Hypothalamus (tissue), 51 donors: Measurements from ENCODE around the gene CRB3.
"Not testable (repeated sequence)": the region's sequence is repeated elsewhere in the genome, so short reads cannot be mapped to it uniquely, and the experiment has no call there.

Experiments used
- DNase-seq, 51 donors: peaks; one replicate each; lab custom pipeline; 2025; lab: John Stamatoyannopoulos, UW

Gene CRB3

GRCh38 chr19:6464070-6464873, at the start of gene CRB3:
Gene CRB3, plus strand, starts transcription at chr19:6464271. Its CDS starts 431 bp downstream, at chr19:6464702.
- DNase-seq = no peak

- DNase-seq = no peak
Measured at GRCh38 chr19:6414793-6415590, 49.1 kb upstream of the CRB3 start.

GRCh38 chr19:6415591-6416190, 48.4 kb upstream of the CRB3 start:
- DNase-seq = no peak

GRCh38 chr19:6416658-6417405, 47.2 kb upstream of the CRB3 start:
- DNase-seq = no peak

- DNase-seq = peak in 38 of 51 donors; percentile 3 to 77 (median 33)
Measured at GRCh38 chr19:6417713-6418561, 46.1 kb upstream of the CRB3 start.

- DNase-seq = no peak
Measured at GRCh38 chr19:6418562-6418932, 45.5 kb upstream of the CRB3 start.

- no peak for DNase-seq
Measured at GRCh38 chr19:6421075-6422014, 42.7 kb upstream of the CRB3 start.

GRCh38 chr19:6423499-6424194, 40.4 kb upstream of the CRB3 start:
- DNase-seq = peak in 6 of 51 donors; percentile 2 to 33 (median 9)

GRCh38 chr19:6424195-6424938, 39.7 kb upstream of the CRB3 start, which contains the start of gene KHSRP:
Gene KHSRP, minus strand, starts transcription at chr19:6424811. Its CDS starts 110 bp downstream, at chr19:6424701.
- DNase-seq = peak in 9 of 51 donors; percentile 12 to 38 (median 31)

GRCh38 chr19:6424939-6425731, 38.9 kb upstream of the CRB3 start:
- peak; percentile 92 to 100 (median 99) for DNase-seq

GRCh38 chr19:6425732-6426620, 38.1 kb upstream of the CRB3 start:
- no peak for DNase-seq

GRCh38 chr19:6427131-6427530, 36.9 kb upstream of the CRB3 start:
- DNase-seq = no peak

- not testable (repeated sequence) for DNase-seq
Measured at GRCh38 chr19:6428692-6429418, 35.2 kb upstream of the CRB3 start.

GRCh38 chr19:6429419-6430221, 34.5 kb upstream of the CRB3 start:
- no peak for DNase-seq
